CD8-positive, alpha-beta memory T cell (primary cell): ENCODE measurements around the gene TRAPPC5. TPM values are rescaled to one million over a fixed set of nuclear protein-coding genes. Genes with fewer than 3 reads are reported as not detected.

ENCODE experiments used
- CTCF ChIA-PET: fragments of 350-600 bp; sonication (Branson Sonifier 250); formaldehyde crosslinking; loops from one replicate; lab custom pipeline; 2021; ENCODE audit warnings: antibody characterized with exemption; lab: Charles Lee
- POLR2A ChIA-PET: fragments of 350-600 bp; sonication (Branson Sonifier 250); formaldehyde crosslinking; loops from one replicate; lab custom pipeline; 2021; ENCODE audit warnings: antibody characterized with exemption; lab: Charles Lee
- DNase-seq, 5 donors: peaks; one replicate each; pipeline versions ENCODE4 v3.0.0 to v3.0.0-alpha.2; 2020 to 2022; ENCODE audit warnings: mixed read lengths in 1 of 5
- H3K27ac ChIP-seq: one replicate; pipeline ENCODE4 v1.7.0; 2013; ENCODE audit warnings: low read depth, mild to moderate bottlenecking, low read length, moderate library complexity
- H3K27me3 ChIP-seq: 2 replicates; pipeline ENCODE4 v1.7.0; 2013; ENCODE audit warnings: low read length, mild to moderate bottlenecking; ENCODE audit not compliant: insufficient read depth, poor library complexity, severe bottlenecking
- H3K36me3 ChIP-seq: 2 replicates; pipeline ENCODE4 v1.7.0; 2013; ENCODE audit warnings: mild to moderate bottlenecking, low read length, moderate library complexity; ENCODE audit not compliant: insufficient read depth
- H3K4me1 ChIP-seq: 2 replicates; pipeline ENCODE4 v1.7.0; 2013; ENCODE audit warnings: mild to moderate bottlenecking, low read length, moderate library complexity; ENCODE audit not compliant: insufficient read depth
- H3K4me3 ChIP-seq: 2 replicates; pipeline ENCODE4 v1.7.0; 2013; ENCODE audit warnings: mild to moderate bottlenecking, low read length
- H3K9me3 ChIP-seq: 2 replicates; pipeline ENCODE4 v1.7.0; 2013; ENCODE audit warnings: mild to moderate bottlenecking, low read length
- H3K27ac Mint-ChIP-seq, 8 donors: one replicate each; pipeline ENCODE4 v1.8.0; 2020 to 2021; ENCODE audit warnings: mixed read lengths in 8 of 8, mild to moderate bottlenecking in 6 of 8, inconsistent platforms in 3 of 8, moderate library complexity in 3 of 8
- H3K27me3 Mint-ChIP-seq, 2 donors: one replicate each; pipeline ENCODE4 v1.8.0; 2020 to 2021; ENCODE audit warnings: mixed read lengths in 2 of 2, mild to moderate bottlenecking in 1 of 2, moderate library complexity in 1 of 2
- H3K36me3 Mint-ChIP-seq, 3 donors: one replicate each; pipeline ENCODE4 v1.8.0; 2020 to 2021; ENCODE audit warnings: mixed read lengths in 3 of 3, inconsistent platforms in 1 of 3, mild to moderate bottlenecking in 1 of 3
- H3K4me1 Mint-ChIP-seq, 3 donors: one replicate each; pipeline ENCODE4 v1.8.0; 2020 to 2021; ENCODE audit warnings: mixed read lengths in 3 of 3, inconsistent platforms in 1 of 3, mild to moderate bottlenecking in 1 of 3
- H3K4me3 Mint-ChIP-seq, 7 donors: one replicate each; pipeline ENCODE4 v1.8.0; 2020 to 2021; ENCODE audit warnings: mixed read lengths in 7 of 7, mild to moderate bottlenecking in 6 of 7, moderate library complexity in 4 of 7, inconsistent platforms in 2 of 7
- H3K9me3 Mint-ChIP-seq, 5 donors: one replicate each; pipeline ENCODE4 v1.8.0; 2020 to 2022; ENCODE audit warnings: mixed read lengths in 5 of 5, mild to moderate bottlenecking in 3 of 5, moderate library complexity in 2 of 5, inconsistent platforms in 1 of 5
- polyA plus RNA-seq: library from polyadenylated mRNA; unstranded; fragments of 300-500 nt; fragmentation: Illumina TruSeq; gene quantifications from one replicate; pipeline ENCODE4 v1.2.3, GENCODE V29; 2021
- total RNA-seq, 2 experiments: library from RNA; stranded (reverse); gene quantifications; one replicate each; pipeline ENCODE4 v1.2.3, GENCODE V29; 2021

Gene TRAPPC5
- total and polyA plus RNA-seq, 3 experiments from 2014 or later: 63.5 to 155 (median 70.1) TPM

DNA sequence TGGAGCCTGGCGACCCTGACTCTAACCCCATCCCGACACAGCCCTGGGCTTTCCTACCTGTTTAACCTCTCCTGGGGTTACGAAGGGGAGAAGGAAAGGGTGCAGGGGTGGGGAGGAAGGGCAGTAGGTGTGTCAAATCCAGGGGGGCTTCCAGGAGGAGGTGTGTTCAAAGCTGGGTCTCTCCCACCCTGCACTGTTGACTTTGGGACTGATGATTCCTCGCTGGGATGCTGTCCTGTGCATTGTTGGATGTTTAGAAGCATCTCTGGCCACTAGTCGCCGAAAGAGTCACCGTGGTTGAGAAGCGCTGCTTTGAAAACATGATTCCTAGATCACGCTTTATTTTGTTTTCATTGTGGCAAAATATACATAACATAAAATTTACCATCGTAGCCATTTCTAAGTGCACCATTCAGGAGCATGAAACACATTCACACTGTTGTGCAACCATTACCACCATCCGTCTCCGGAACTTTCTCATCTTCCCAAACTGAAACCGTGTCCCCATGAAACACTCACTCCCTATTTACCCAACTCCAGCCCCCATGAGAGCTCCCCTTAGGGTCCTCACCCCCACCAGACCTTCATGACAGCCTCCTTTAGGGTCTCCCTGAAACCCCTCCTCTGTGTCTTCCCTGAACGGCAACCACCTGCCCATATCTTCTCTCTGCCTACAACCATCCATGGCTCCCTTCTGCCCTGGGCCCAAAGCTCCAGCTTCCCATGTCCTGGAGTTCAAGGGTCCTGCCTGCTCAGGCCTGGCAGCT lies 25.7 kb downstream of the TRAPPC5 start:
- Histone ChIP-seq H3K36me3 (no peaks in the 10 kb centered on the region), H3K27me3 (no peaks in the 10 kb centered on the region), H3K9me3 (no peaks in the 10 kb centered on the region), H3K4me1 (peaks cover 44% of the 10 kb centered on the region), H3K27ac (no peak overlapping the region), H3K4me3 (peak overlapping the region; percentile 3)
- DNase-seq: no peak
- H3K4me1 Mint-ChIP-seq: peaks cover 24 to 45% (median 32%) of the 10 kb centered on the region in 3 donors
- H3K27ac Mint-ChIP-seq: peak overlapping the region; percentile 54 to 96 (median 94)
- POLR2A ChIA-PET: interaction anchor here (0.7 to 1.6 kb wide), 3 partner anchors 13 to 93 kb away, joined by 3 to 4 read pairs (median 3); partner anchors contain the start of gene TRAPPC5
- H3K9me3 Mint-ChIP-seq: no peaks in the 10 kb centered on the region
- H3K27me3 Mint-ChIP-seq: no peaks in the 10 kb centered on the region
- CTCF ChIA-PET: interaction anchor here (1.4 to 1.9 kb wide), 2 partner anchors 26 to 93 kb away, joined by 3 to 10 read pairs; partner anchors contain the start of gene TRAPPC5
- H3K36me3 Mint-ChIP-seq: no peaks in the 10 kb centered on the region
- H3K4me3 Mint-ChIP-seq: peak overlapping the region; percentile 36 to 89 (median 82)

DNA sequence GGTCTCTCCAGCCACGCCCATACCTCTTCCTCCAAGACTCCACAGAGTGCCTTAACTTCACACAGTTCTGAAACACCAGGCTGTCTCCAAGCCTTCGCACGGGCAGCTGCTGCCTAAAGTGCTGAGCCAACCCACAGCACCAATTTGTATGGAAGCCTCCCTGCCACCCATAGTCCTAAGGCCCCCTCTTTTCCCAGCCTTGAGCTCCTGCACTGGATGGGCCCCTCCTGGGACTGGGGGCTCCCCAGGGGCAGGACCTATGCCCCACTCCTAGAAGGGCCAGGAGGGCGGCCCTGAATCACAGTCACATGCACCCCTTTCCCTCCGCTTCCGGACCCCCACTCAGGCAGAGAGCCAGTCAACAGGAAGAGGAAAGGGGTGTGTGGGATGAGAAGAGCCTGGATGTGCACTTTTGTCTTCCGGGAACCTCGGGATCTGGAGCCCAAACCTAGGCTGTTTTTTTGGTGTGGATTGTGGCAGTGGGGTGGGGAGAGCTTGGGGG lies 26.4 kb downstream of the TRAPPC5 start:
- no peaks in the 10 kb centered on the region for H3K27me3 Mint-ChIP-seq
- no peaks in the 10 kb centered on the region for H3K9me3 Mint-ChIP-seq
- Histone ChIP-seq H3K4me1 (peaks cover 44% of the 10 kb centered on the region), H3K4me3 (no peak overlapping the region), H3K9me3 (no peaks in the 10 kb centered on the region), H3K36me3 (no peaks in the 10 kb centered on the region), H3K27me3 (no peaks in the 10 kb centered on the region), H3K27ac (no peak overlapping the region)
- peak overlapping the region in 6 of 8 donors; percentile 10 to 96 (median 94) for H3K27ac Mint-ChIP-seq
- no peaks in the 10 kb centered on the region for H3K36me3 Mint-ChIP-seq
- no peak for DNase-seq
- H3K4me3 Mint-ChIP-seq: peak overlapping the region in 6 of 7 donors; percentile 1 to 88 (median 48)
- POLR2A ChIA-PET: interaction anchor here (1.6 kb wide), 1 partner anchor 26 kb away, joined by 4 read pairs; the partner anchor contains the start of gene TRAPPC5
- CTCF ChIA-PET: interaction anchor here (1.4 kb wide), 1 partner anchor 92 kb away, joined by 3 read pairs; no protein-coding TSS in a partner anchor
- peaks cover 24 to 45% (median 32%) of the 10 kb centered on the region in 3 donors for H3K4me1 Mint-ChIP-seq

DNA sequence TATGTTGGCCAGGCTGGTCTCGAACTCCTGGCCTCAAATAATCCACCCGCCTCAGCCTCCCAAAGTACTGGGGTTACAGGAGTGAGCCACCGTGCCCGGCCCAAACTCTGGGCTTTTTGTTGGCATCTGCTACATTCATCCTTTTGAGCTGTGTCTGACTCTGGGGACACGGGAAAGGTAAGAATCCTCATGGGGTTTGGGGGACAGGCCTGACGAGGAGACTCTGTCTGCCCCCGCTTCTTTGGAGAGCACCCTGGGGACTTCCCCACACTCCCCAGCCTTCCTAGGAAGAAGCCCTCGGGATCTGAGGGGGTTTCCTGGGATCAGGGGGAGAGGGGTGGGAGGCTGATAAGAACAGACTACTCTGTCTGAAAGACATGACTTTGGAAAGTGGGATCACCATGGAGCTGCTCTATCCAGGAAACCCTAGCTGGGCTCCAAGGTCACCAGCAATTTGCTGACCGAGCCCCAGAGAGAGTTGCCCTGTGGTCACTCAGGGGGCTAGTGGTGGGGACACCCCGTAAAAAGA lies 29.4 kb downstream of the TRAPPC5 start:
- no peaks in the 10 kb centered on the region for H3K36me3 ChIP-seq
- H3K27me3 ChIP-seq: no peaks in the 10 kb centered on the region
- H3K4me1 Mint-ChIP-seq: peaks cover 21 to 37% (median 23%) of the 10 kb centered on the region in 3 donors
- H3K27ac ChIP-seq: no peak overlapping the region
- CTCF ChIA-PET: interaction anchor here (1.5 kb wide), 1 partner anchor 29 kb away, joined by 3 read pairs; the partner anchor contains the start of gene TRAPPC5
- DNase-seq: no peak
- POLR2A ChIA-PET: no interaction called here
- peaks cover 32% of the 10 kb centered on the region for H3K4me1 ChIP-seq
- no peak overlapping the region for H3K4me3 Mint-ChIP-seq
- no peaks in the 10 kb centered on the region for H3K36me3 Mint-ChIP-seq
- peaks cover 0 to 3% of the 10 kb centered on the region in 2 donors for H3K27me3 Mint-ChIP-seq
- H3K9me3 Mint-ChIP-seq: no peaks in the 10 kb centered on the region
- no peaks in the 10 kb centered on the region for H3K9me3 ChIP-seq
- H3K27ac Mint-ChIP-seq: peak overlapping the region in 1 of 8 donors; percentile 17
- no peak overlapping the region for H3K4me3 ChIP-seq

DNA sequence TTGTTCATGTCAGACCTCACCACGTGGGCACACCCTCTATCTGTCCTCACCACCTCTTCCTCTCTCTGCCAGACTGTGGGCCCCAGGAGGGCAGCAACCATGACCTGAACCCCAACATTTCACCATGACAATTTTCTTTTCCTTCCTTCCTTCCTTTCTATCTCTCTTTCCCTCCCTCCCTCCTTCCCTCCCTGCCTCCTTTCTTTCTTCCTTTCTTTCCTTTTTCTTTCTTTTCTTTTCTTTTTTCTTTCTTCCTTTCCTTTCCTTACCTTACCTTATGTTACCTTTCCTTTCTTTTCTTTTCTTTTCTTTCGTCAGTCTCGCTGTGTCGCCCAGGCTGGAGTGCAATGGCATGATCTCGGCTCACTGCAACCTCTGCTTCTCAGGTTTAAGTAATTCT lies 30.0 kb downstream of the TRAPPC5 start:
- Histone ChIP-seq H3K36me3 (no peaks in the 10 kb centered on the region), H3K4me3 (no peak overlapping the region), H3K9me3 (no peaks in the 10 kb centered on the region), H3K4me1 (peaks cover 26% of the 10 kb centered on the region), H3K27ac (no peak overlapping the region), H3K27me3 (no peaks in the 10 kb centered on the region)
- Mint-ChIP-seq H3K36me3 (no peaks in the 10 kb centered on the region), H3K27ac (peak overlapping the region in 2 of 8 donors; percentile 20), H3K9me3 (no peaks in the 10 kb centered on the region), H3K4me1 (peaks cover 15 to 30% (median 17%) of the 10 kb centered on the region in 3 donors), H3K4me3 (no peak overlapping the region), H3K27me3 (peaks cover 0 to 3% of the 10 kb centered on the region in 2 donors)
- POLR2A ChIA-PET: no interaction called here
- CTCF ChIA-PET: interaction anchor here (3.1 kb wide), 1 partner anchor 30 kb away, joined by 10 read pairs; the partner anchor contains the start of gene TRAPPC5
- no peak for DNase-seq

- no peak overlapping the region for H3K4me3 ChIP-seq
- H3K27ac Mint-ChIP-seq: no peak overlapping the region
- no peaks in the 10 kb centered on the region for H3K36me3 ChIP-seq
- CTCF ChIA-PET: no interaction called here
- DNase-seq: no peak
- no peaks in the 10 kb centered on the region for H3K27me3 ChIP-seq
- H3K4me1 Mint-ChIP-seq: peaks cover 5 to 11% (median 9%) of the 10 kb centered on the region in 3 donors
- peaks cover 9% of the 10 kb centered on the region for H3K4me1 ChIP-seq
- H3K9me3 Mint-ChIP-seq: peaks cover 0 to 6% (median 0%) of the 10 kb centered on the region in 5 donors
- POLR2A ChIA-PET: interaction anchor here (0.6 kb wide), 1 partner anchor 91 kb away, joined by 6 read pairs; no protein-coding TSS in a partner anchor
- no peaks in the 10 kb centered on the region for H3K9me3 ChIP-seq
- no peak overlapping the region for H3K27ac ChIP-seq
- H3K4me3 Mint-ChIP-seq: no peak overlapping the region
- peaks cover 0 to 3% of the 10 kb centered on the region in 2 donors for H3K27me3 Mint-ChIP-seq
- peaks cover 0 to 5% (median 0%) of the 10 kb centered on the region in 3 donors for H3K36me3 Mint-ChIP-seq
Measured at GRCh38 chr19:7715671-7716070, 35.0 kb downstream of the TRAPPC5 start.

DNA sequence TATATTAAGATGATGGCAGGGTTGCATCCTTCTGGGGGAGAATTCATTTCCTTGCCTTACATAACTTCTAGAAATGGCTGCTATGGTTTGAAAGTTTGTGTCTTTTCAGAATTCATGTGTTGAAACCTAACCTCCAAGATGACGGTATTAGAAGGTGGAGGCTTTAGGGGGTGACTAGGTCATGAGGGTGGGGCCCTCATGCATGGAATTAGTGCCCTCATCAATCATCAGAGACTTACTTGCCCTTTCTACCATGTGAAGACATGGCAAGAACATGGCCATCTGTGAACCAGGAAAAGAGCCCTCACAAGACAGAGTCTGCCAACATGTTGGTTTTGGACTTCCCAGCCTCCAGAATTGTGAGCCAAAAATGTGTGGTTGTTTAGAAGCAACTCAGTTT lies 36.1 kb downstream of the TRAPPC5 start:
- H3K36me3 ChIP-seq: no peaks in the 10 kb centered on the region
- no peak for DNase-seq
- no peak overlapping the region for H3K27ac ChIP-seq
- peaks cover 5 to 11% (median 9%) of the 10 kb centered on the region in 3 donors for H3K4me1 Mint-ChIP-seq
- peaks cover 0 to 6% (median 0%) of the 10 kb centered on the region in 5 donors for H3K9me3 Mint-ChIP-seq
- H3K27ac Mint-ChIP-seq: no peak overlapping the region
- H3K4me3 Mint-ChIP-seq: no peak overlapping the region
- H3K4me1 ChIP-seq: peaks cover 9% of the 10 kb centered on the region
- ChIA-PET CTCF (no interaction called here), POLR2A (no interaction called here)
- no peaks in the 10 kb centered on the region for H3K9me3 ChIP-seq
- peaks cover 0 to 5% (median 0%) of the 10 kb centered on the region in 3 donors for H3K36me3 Mint-ChIP-seq
- no peak overlapping the region for H3K4me3 ChIP-seq
- no peaks in the 10 kb centered on the region for H3K27me3 ChIP-seq
- H3K27me3 Mint-ChIP-seq: peaks cover 0 to 3% of the 10 kb centered on the region in 2 donors

GRCh38 chr19:7718668-7719067 lies 38.0 kb downstream of the TRAPPC5 start:
- no peak overlapping the region for H3K27ac ChIP-seq
- peaks cover 0 to 6% (median 0%) of the 10 kb centered on the region in 5 donors for H3K9me3 Mint-ChIP-seq
- peaks cover 0 to 8% (median 0%) of the 10 kb centered on the region in 3 donors for H3K36me3 Mint-ChIP-seq
- no peaks in the 10 kb centered on the region for H3K36me3 ChIP-seq
- no peaks in the 10 kb centered on the region for H3K27me3 ChIP-seq
- no peaks in the 10 kb centered on the region for H3K9me3 ChIP-seq
- H3K4me3 ChIP-seq: no peak overlapping the region
- H3K4me1 ChIP-seq: peaks cover 9% of the 10 kb centered on the region
- H3K27ac Mint-ChIP-seq: peak overlapping the region in 5 of 8 donors; percentile 42 to 74 (median 59)
- H3K4me3 Mint-ChIP-seq: peak overlapping the region in 4 of 7 donors; percentile 35 to 51 (median 42)
- peak in 1 of 5 donors; percentile 44 for DNase-seq
- peaks cover 3 to 7% of the 10 kb centered on the region in 2 donors for H3K27me3 Mint-ChIP-seq
- peaks cover 5 to 11% (median 9%) of the 10 kb centered on the region in 3 donors for H3K4me1 Mint-ChIP-seq
- POLR2A ChIA-PET: no interaction called here
- CTCF ChIA-PET: interaction anchor here (1.4 kb wide), 1 partner anchor 38 kb away, joined by 3 read pairs; the partner anchor contains the start of gene TRAPPC5
